ENCODE data around the gene WSCD1.

- TF ChIP-seq CTCF (IDR thresholded peaks at IDR 0.05; ENCODE audit: low read length), result no peak
- TF ChIP-seq EZH2 (IDR thresholded peaks at IDR 0.05; ENCODE audit: borderline replicate concordance, low read length), result no peak
These were observed 90.0 kb downstream of the WSCD1 start for GRCh38 chr17:6160232-6160555.

Data from OCI-LY1 (cell line).